Measurements from ENCODE around the gene TRIO. TPM values are rescaled to one million over a fixed set of nuclear protein-coding genes. Genes with fewer than 3 reads are reported as not detected.

TRIO gene
- total and polyA plus RNA-seq, 11 donors, result 35.2 to 99.1 (median 58.4) TPM

DNA sequence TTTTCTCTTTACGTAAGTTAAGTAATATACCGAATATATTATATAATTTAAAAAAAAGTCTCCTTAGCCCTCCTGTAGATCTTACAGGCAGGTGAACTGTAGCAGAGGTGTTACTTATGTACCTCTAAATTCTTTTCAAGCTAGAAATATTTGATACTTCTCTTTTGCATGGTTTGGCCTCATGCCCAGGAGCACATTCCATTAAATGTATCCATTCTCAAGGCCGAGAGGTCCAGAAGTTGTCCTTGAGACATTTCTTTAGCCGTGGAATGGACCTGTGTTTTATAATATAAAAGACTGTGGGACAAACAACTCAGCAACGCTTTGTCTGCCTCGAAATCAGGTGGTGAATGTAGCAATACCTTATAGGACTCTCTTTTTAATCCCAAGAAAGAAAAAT lies 184.5 kb downstream of the TRIO start:
- Histone ChIP-seq H3K36me3 (peaks cover 0 to 57% (median 25%) of the 10 kb centered on the region in 9 donors), H3K4me3 (no peak overlapping the region), H3K9me3 (no peaks in the 10 kb centered on the region), H3K4me1 (peaks cover 0 to 25% (median 6%) of the 10 kb centered on the region in 12 donors), H3K27ac (no peak overlapping the region), H3K27me3 (no peaks in the 10 kb centered on the region)
- TF ChIP-seq, protein P1, sequence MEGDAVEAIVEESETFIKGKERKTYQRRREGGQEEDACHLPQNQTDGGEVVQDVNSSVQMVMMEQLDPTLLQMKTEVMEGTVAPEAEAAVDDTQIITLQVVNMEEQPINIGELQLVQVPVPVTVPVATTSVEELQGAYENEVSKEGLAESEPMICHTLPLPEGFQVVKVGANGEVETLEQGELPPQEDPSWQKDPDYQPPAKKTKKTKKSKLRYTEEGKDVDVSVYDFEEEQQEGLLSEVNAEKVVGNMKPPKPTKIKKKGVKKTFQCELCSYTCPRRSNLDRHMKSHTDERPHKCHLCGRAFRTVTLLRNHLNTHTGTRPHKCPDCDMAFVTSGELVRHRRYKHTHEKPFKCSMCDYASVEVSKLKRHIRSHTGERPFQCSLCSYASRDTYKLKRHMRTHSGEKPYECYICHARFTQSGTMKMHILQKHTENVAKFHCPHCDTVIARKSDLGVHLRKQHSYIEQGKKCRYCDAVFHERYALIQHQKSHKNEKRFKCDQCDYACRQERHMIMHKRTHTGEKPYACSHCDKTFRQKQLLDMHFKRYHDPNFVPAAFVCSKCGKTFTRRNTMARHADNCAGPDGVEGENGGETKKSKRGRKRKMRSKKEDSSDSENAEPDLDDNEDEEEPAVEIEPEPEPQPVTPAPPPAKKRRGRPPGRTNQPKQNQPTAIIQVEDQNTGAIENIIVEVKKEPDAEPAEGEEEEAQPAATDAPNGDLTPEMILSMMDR (IDR thresholded peaks at IDR 0.05), result no peak
- no peak for TF ChIP-seq POLR2A (IDR thresholded peaks at IDR 0.05)
- DNase-seq, result no peak
- intact Hi-C loops (cut with DNase I), result no loop called here
- ATAC-seq, result no peak
- WGBS, 4 donors, result 89 to 91% (median 91%) methylated on average over 6 of the region's 6 CpGs

DNA sequence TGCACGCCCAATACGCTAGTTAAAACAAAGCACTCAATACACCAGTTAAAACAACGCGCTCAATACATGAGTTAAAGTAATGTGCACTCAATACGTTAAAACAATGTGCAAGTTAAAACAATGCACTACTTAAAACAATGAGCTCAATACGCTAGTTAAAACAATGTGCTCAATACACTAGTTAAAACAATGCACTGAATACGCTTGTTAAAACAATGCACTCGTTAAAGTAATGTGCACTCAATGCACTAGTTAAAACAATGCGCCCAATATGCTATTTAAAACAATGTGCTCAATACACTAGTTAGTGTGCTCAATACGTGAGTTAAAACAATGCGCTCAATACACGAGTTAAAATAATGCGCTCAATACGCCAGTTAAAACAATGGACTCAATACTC lies 185.0 kb downstream of the TRIO start:
- Histone ChIP-seq H3K4me1 (peaks cover 0 to 25% (median 6%) of the 10 kb centered on the region in 12 donors), H3K36me3 (peaks cover 0 to 58% (median 25%) of the 10 kb centered on the region in 9 donors), H3K9me3 (no peaks in the 10 kb centered on the region), H3K27ac (no peak overlapping the region), H3K4me3 (no peak overlapping the region), H3K27me3 (no peaks in the 10 kb centered on the region)
- TF ChIP-seq, protein P1 (IDR thresholded peaks at IDR 0.05), result no peak
- TF ChIP-seq POLR2A (IDR thresholded peaks at IDR 0.05), result no peak
- ATAC-seq (no peak), DNase-seq (no peak)
- intact Hi-C loops (cut with DNase I), result no loop called here
- WGBS, 4 donors, result 95 to 96% (median 96%) methylated on average over 14 of the region's 14 CpGs

DNA sequence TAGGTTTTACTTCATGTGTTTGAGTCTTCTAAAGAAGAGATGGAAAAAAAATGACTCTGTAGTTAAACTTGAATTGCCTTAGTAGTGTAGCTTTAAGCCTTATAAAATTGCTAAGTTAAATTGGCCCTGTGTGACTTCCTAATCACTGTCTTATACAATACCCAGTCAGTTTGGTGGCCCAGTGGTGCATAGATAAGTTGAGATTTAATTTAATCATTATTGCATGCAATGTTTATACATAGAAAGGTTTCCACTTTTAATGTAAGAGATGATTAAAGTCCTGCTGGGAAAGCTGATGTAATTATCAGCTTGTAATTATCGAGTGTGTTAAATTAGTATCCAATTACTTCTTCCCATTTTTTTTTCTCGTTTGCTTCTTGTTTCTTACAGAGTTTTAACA lies 187.1 kb downstream of the TRIO start:
- 83 to 93% (median 88%) methylated on average over 2 of the region's 2 CpGs for WGBS, 4 donors
- TF ChIP-seq, protein P1 (IDR thresholded peaks at IDR 0.05), result no peak
- no peak for TF ChIP-seq POLR2A (IDR thresholded peaks at IDR 0.05)
- Histone ChIP-seq H3K27me3 (no peaks in the 10 kb centered on the region), H3K27ac (no peak overlapping the region), H3K9me3 (no peaks in the 10 kb centered on the region), H3K4me3 (no peak overlapping the region), H3K36me3 (peaks cover 0 to 65% (median 26%) of the 10 kb centered on the region in 9 donors), H3K4me1 (peaks cover 0 to 34% (median 6%) of the 10 kb centered on the region in 12 donors)
- no peak for ATAC-seq
- intact Hi-C loops (cut with DNase I), result loop anchor here in 1 of 10 donors (10.0 kb wide), 1 partner anchor 335 kb away; no protein-coding TSS in a partner anchor
- DNase-seq, result no peak

DNA sequence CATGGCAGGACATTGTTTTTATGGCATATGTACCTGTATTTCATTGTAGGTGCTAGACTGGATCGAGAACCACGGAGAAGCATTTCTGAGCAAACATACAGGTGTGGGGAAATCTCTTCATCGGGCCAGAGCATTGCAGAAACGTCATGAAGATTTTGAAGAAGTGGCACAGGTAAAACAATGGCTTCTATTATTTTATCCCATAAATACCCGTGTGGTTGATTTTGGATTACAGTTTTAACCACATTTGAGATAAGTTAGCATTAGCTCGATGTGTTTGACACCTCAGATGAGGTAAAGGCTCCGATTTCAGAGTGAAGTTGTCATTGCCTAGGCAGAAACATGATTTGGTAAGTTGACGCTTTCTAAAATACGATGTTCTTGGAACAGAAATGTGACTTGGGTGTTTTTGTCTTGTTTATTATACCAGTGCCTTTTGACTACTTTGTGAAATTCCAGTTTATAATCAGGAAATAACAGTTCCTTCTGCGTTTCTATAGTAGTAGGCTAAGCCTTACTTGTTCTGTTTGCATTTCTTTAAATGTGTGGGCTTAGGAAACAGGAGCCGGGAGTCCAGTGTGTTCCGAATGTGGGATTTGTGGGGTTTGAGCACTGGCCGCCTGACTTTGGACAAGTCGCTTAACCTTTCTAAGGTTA lies 187.7 kb downstream of the TRIO start:
- Histone ChIP-seq H3K27ac (peak overlapping the region in 1 of 12 donors; percentile 32), H3K27me3 (no peaks in the 10 kb centered on the region), H3K9me3 (no peaks in the 10 kb centered on the region), H3K36me3 (peaks cover 0 to 66% (median 29%) of the 10 kb centered on the region in 9 donors), H3K4me3 (no peak overlapping the region), H3K4me1 (peaks cover 0 to 34% (median 5%) of the 10 kb centered on the region in 12 donors)
- DNase-seq, result no peak
- ATAC-seq, result no peak
- WGBS, 4 donors, result 89 to 91% (median 90%) methylated on average over 14 of the region's 14 CpGs
- intact Hi-C loops (cut with DNase I), result loop anchor here in 1 of 10 donors (10.0 kb wide), 1 partner anchor 336 kb away; no protein-coding TSS in a partner anchor
- TF ChIP-seq POLR2A (IDR thresholded peaks at IDR 0.05), result no peak
- TF ChIP-seq, protein P1 (IDR thresholded peaks at IDR 0.05), result no peak
